HepG2 (cell line): Measurements from ENCODE around the gene NTN4. TPM values are rescaled to one million over a fixed set of nuclear protein-coding genes. Genes with fewer than 3 reads are reported as not detected.

ENCODE experiments used
- ATAC-seq: fragments of 200-7000 bp; cut with Tn5 transposase; 3 replicates; pipeline ENCODE4 v1.9.1; 2020; ENCODE audit warnings: mild to moderate bottlenecking, moderate library complexity
- BruUV-seq: library from RNA; stranded (reverse); fragments of 400-500 nt; replicated peaks from 2 replicates; lab custom pipeline; 2021; lab: Mats Ljungman, UMichigan
- CTCF ChIA-PET: fragments of 300-600 bp; formaldehyde crosslinking; extraction: SDS; loops from one replicate; lab custom pipeline; 2021; ENCODE audit warnings: low total read pairs, inconsistent platforms, low intra/inter-chr PET ratio; lab: Yijun Ruan, JAX
- POLR2A ChIA-PET: fragments of 350-600 bp; sonication (Branson Sonifier 250); formaldehyde crosslinking; loops from one replicate; lab custom pipeline; 2020; ENCODE audit warnings: antibody characterized with exemption, inconsistent platforms; lab: Yijun Ruan, JAX
- DNase-seq: peaks from one replicate; pipeline ENCODE4 v3.0.0-alpha.2; 2015; ENCODE audit warnings: low spot score
- FAIRE-seq: peaks from 3 replicates; lab custom pipeline; 2011; peaks lifted over from hg19 to GRCh38; lab: Jason Lieb, UNC
- H2AFZ ChIP-seq: one replicate; pipeline ENCODE4 v1.6.1; 2011; ENCODE audit warnings: low read length, inconsistent platforms
- H3K27ac ChIP-seq: fragments of 300-600 bp; 3 replicates; pipeline ENCODE4 v1.8.0; 2011; ENCODE audit warnings: mixed run types, mild to moderate bottlenecking, mixed read lengths, low read length, inconsistent platforms; ENCODE audit not compliant: insufficient read depth; ENCODE audit errors: extremely low read length
- H3K27me3 ChIP-seq, 2 experiments: fragments of 200-600 bp in 1 of 2; 2 replicates in 1 of 2; 3 replicates in 1 of 2; pipeline versions ENCODE4 v1.6.0 to v1.8.0; 2011; ENCODE audit warnings: low read length in 2 of 2, mild to moderate bottlenecking in 2 of 2, moderate library complexity in 2 of 2, inconsistent platforms in 1 of 2; ENCODE audit not compliant: insufficient read depth in 2 of 2, control insufficient read depth in 1 of 2
- H3K36me3 ChIP-seq, 2 experiments: fragments of 200-600 bp in 1 of 2; replicated peaks in 1 of 2; 2 replicates in 1 of 2; 3 replicates in 1 of 2; pipeline versions ENCODE4 v1.5.1 to v1.8.0; 2011; ENCODE audit warnings: low read length in 2 of 2, inconsistent platforms in 1 of 2; ENCODE audit not compliant: insufficient read depth in 2 of 2, control insufficient read depth in 1 of 2
- H3K4me1 ChIP-seq: 2 replicates; pipeline ENCODE4 v1.5.1; 2012; ENCODE audit warnings: low read length, inconsistent platforms; ENCODE audit not compliant: insufficient read depth
- H3K4me2 ChIP-seq: 2 replicates; pipeline ENCODE4 v1.6.0; 2011; ENCODE audit warnings: low read depth, low read length, inconsistent platforms
- H3K4me3 ChIP-seq, 3 experiments: fragments of 200-600 bp in 1 of 3; sonication (generic), shearing (Covaris generic) in 1 of 3; replicated peaks in 1 of 3; 2 replicates each; pipeline ENCODE4 v1.5.1; 2011 to 2016; ENCODE audit warnings: low read length in 3 of 3, inconsistent platforms in 2 of 3, low read depth in 2 of 3, mild to moderate bottlenecking in 2 of 3, control low read depth in 1 of 3, mixed read lengths in 1 of 3; ENCODE audit not compliant: insufficient read depth in 1 of 3
- H3K79me2 ChIP-seq: one replicate; pipeline ENCODE4 v1.6.1; 2011; ENCODE audit warnings: low read length, inconsistent platforms; ENCODE audit not compliant: insufficient read depth
- H3K9ac ChIP-seq: 2 replicates; pipeline ENCODE4 v1.6.0; 2011; ENCODE audit warnings: mild to moderate bottlenecking, low read depth, low read length, inconsistent platforms; ENCODE audit not compliant: insufficient read depth
- H3K9me3 ChIP-seq: 2 replicates; pipeline ENCODE4 v1.5.1; 2012; ENCODE audit warnings: mild to moderate bottlenecking, low read length
- H4K20me1 ChIP-seq: 2 replicates; pipeline ENCODE4 v1.6.0; 2011; ENCODE audit warnings: inconsistent platforms, mild to moderate bottlenecking, low read length, moderate library complexity; ENCODE audit not compliant: insufficient read depth
- RAD21 ChIP-seq: fragments of 450-650 bp; formaldehyde crosslinking; IDR thresholded peaks from 2 replicates; pipeline ENCODE4 v1.5.0; 2020; ENCODE audit warnings: mild to moderate bottlenecking
- SOX13 ChIP-seq, 3 experiments: fragments of 450-650 bp in 1 of 3; sonication (generic) in 1 of 3; formaldehyde crosslinking in 1 of 3; IDR thresholded peaks in 2 of 3; conservative IDR thresholded peaks in 1 of 3; 2 replicates each; pipeline versions ENCODE4 v1.5.0 to v1.6.1; 2016 to 2020; ENCODE audit warnings: antibody characterized with exemption in 1 of 3, mild to moderate bottlenecking in 1 of 3, missing compliant biosample characterization in 1 of 3, missing genetic modification reagents in 1 of 3, moderate library complexity in 1 of 3
- SRSF1 ChIP-seq: fragments of 200-400 bp; formaldehyde crosslinking; optimal IDR thresholded peaks from 2 replicates; pipeline ENCODE3; 2017; ENCODE audit warnings: mild to moderate bottlenecking, low read depth, low read length, moderate library complexity
- STAG1 ChIP-seq: sonication (generic); formaldehyde crosslinking; IDR thresholded peaks from 2 replicates; pipeline ENCODE4 v1.4.0; 2020; ENCODE audit warnings: missing genetic modification reagents
- XRCC5 ChIP-seq: fragments of 200-400 bp; formaldehyde crosslinking; optimal IDR thresholded peaks from 2 replicates; pipeline ENCODE3; 2017; ENCODE audit warnings: mild to moderate bottlenecking, low read length
- ZFP62 ChIP-seq: sonication (generic); formaldehyde crosslinking; IDR thresholded peaks from 2 replicates; pipeline ENCODE4 v1.4.0; 2020; ENCODE audit warnings: missing genetic modification reagents
- ZKSCAN8 ChIP-seq: IDR thresholded peaks from 2 replicates; pipeline ENCODE4 v1.6.1; 2016; ENCODE audit warnings: borderline replicate concordance, missing genetic modification reagents, missing compliant biosample characterization
- WGBS: methylation state at CpG from one replicate; pipeline ENCODE4 v1.1.6; 2017; ENCODE audit warnings: low lambda C conversion rate; 5-methylcytosine and 5-hydroxymethylcytosine counted together
- in situ Hi-C: cut with HindIII; loops from 2 replicates; pipeline ENCODE4 v1.10.0; 2017; ENCODE audit warnings: low pct_unique_long_range_greater_than_20kb; ENCODE audit not compliant: extremely low pct_ligation_motif_present
- intact Hi-C: fragments of 100-400 bp; cut with micrococcal nuclease; formaldehyde crosslinking; loops from one replicate; pipeline ENCODE4 v1.10.0; 2022; ENCODE audit not compliant: unreplicated experiment
- polyA plus RNA-seq, 8 experiments: library from polyadenylated mRNA; depleted of rRNA in 3 of 8; stranded (reverse) in 7 of 8; unstranded in 1 of 8; fragments of >200 nt; fragmentation: Illumina TruSeq in 4 of 8; extraction: Trizol in 4 of 8; gene quantifications; 2 replicates each; pipeline versions ENCODE4 v1.2.1 to v1.2.3, GENCODE V29; 2011 to 2016; ENCODE audit warnings: low read depth in 4 of 8, missing spikeins in 1 of 8, mixed read lengths in 1 of 8; ENCODE audit not compliant: insufficient read depth in 1 of 8
- total RNA-seq, 5 experiments: library from RNA; depleted of rRNA; stranded (reverse); fragments of >200 nt; fragmentation: Illumina TruSeq; extraction: Trizol; gene quantifications; 2 replicates each; pipeline ENCODE4 v1.2.3, GENCODE V29; 2016; ENCODE audit warnings: low read depth in 1 of 5
- TF ChIP-seq, protein P1 (sequence below): IDR thresholded peaks from 2 replicates; pipeline ENCODE4 v1.6.1; 2012; ENCODE audit warnings: low read depth, low read length, improper control_type of control experiment
- TF ChIP-seq, protein P2 (sequence below), 2 experiments: sonication (generic) in 1 of 2; formaldehyde crosslinking in 1 of 2; IDR thresholded peaks; 2 replicates each; pipeline versions ENCODE4 v1.4.0 to v1.6.1; 2018 to 2020; ENCODE audit warnings: missing genetic modification reagents in 2 of 2, borderline replicate concordance in 1 of 2, low read depth in 1 of 2, mild to moderate bottlenecking in 1 of 2, missing biosample characterization in 1 of 2
- TF ChIP-seq, protein P3 (sequence below): IDR thresholded peaks from 2 replicates; pipeline ENCODE4 v1.4.0; 2020; ENCODE audit warnings: mild to moderate bottlenecking, missing genetic modification reagents

Gene NTN4
- total and polyA plus RNA-seq, 2 of the 13 experiments (the other 11 are each of a cell fraction or from before 2014, with no cell fraction given): 7.8 to 11.5 TPM

DNA sequence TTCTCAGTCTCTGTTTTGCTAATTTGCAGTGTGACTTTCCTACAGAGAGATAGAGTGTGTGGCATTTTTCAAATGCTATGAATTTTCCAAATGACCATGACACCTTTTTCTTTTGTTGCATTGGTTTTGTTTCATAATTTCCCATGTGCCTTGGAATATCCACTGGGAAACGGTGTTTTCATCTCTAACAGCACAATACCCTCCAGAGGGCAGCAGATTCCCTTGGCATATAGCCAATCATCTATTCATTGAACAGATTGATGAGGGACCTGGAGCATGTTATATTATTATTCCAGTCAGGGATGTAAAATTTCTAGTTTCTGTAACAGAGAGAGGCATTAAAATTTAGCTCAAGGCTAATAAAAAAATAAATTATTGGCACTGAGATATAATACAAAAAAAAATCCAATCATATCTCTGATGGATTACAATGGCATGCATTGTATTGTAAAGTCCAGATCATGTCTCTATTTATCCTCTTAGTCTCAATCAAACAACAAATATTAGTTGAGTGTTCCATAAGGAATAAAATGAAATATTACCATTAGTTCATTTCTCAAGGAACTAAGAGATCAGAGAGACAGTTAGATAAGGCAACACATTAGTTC lies 29.6 kb upstream of the NTN4 start (continued):
- TF ChIP-seq XRCC5: no peak
- no peak for TF ChIP-seq ZFP62 (CRISPR knock-in tag)
- no peak for TF ChIP-seq SOX13 (IDR thresholded peaks at IDR 0.05)
- TF ChIP-seq SOX13 (CRISPR knock-in tag; conservative IDR thresholded peaks at IDR 0.05 in 1 of 2, IDR thresholded peaks at IDR 0.05 in 1 of 2): peak in 1 of 2 experiments; percentile 11; a peak in 1 of 4 replicates

DNA sequence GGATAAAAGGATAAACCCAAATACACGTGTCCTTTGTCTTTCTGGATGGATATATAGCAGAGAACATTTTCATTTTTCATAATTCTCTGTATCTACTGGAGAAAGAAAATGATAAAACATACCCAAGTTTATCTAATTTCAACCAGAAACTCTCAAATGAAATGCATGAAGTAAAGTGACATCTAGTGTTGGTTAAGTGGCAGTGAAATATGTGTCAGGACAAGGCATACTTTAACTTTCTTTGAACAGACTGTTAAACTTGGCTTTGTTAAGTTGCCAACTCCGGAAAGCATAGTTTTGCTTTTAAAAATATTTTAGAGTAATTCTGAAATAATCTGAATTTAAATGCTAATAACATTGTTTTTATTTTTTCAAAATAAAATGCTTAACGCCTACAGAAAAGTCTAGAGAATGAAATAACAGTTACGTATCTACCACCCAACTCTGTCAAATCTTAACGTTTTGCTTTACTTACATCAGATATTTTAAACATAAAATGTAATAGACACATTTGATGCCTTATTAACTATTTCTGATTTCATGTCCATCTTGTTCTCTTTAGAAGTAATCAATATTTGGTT lies 25.2 kb upstream of the NTN4 start:
- DNase-seq (peak; percentile 36), ATAC-seq (peak; percentile 48; the same call in 1 of the 3 replicates), FAIRE-seq (peak; percentile 81)
- Histone ChIP-seq H2AFZ (no peak overlapping the region), H3K4me3 (no peak overlapping the region), H3K9ac (no peak overlapping the region), H3K79me2 (no peaks in the 10 kb centered on the region), H3K9me3 (no peaks in the 10 kb centered on the region), H3K27me3 (no peaks in the 10 kb centered on the region), H3K36me3 (no peaks in the 10 kb centered on the region), H3K4me2 (no peak overlapping the region), H3K27ac (no peak overlapping the region), H3K4me1 (peaks cover 10% of the 10 kb centered on the region; the same call in 1 of the 2 replicates), H4K20me1 (no peaks in the 10 kb centered on the region)
- CTCF ChIA-PET: interaction anchor here (0.7 to 2.0 kb wide), 4 partner anchors 26 to 234 kb away, joined by 3 to 26 read pairs (median 10); partner anchors contain the start of gene NTN4
- 39% methylated on average over 5 of the region's 5 CpGs for WGBS
- no TSS peak for BruUV-seq
- intact Hi-C loops (loop anchor here (1.0 to 5.0 kb wide), 3 partner anchors 192 to 473 kb away; no protein-coding TSS in a partner anchor), in situ Hi-C loops (no loop called here)
- POLR2A ChIA-PET: no interaction called here
- TF ChIP-seq RAD21 (CRISPR knock-in tag): peak; percentile 75; the same call in 1 of the 2 replicates
- TF ChIP-seq STAG1 (CRISPR knock-in tag): peak; percentile 94
- TF ChIP-seq SRSF1: no peak
- TF ChIP-seq ZKSCAN8 (CRISPR knock-in tag): 0 out of 2 replicates have a peak, but pooled peaks have one; percentile 18
- TF ChIP-seq, protein P1, sequence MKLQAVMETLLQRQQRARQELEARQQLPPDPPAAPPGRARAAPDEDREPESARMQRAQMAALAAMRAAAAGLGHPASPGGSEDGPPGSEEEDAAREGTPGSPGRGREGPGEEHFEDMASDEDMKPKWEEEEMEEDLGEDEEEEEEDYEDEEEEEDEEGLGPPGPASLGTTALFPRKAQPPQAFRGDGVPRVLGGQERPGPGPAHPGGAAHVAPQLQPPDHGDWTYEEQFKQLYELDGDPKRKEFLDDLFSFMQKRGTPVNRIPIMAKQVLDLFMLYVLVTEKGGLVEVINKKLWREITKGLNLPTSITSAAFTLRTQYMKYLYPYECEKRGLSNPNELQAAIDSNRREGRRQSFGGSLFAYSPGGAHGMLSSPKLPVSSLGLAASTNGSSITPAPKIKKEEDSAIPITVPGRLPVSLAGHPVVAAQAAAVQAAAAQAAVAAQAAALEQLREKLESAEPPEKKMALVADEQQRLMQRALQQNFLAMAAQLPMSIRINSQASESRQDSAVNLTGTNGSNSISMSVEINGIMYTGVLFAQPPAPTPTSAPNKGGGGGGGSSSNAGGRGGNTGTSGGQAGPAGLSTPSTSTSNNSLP: 0 out of 2 replicates have a peak, but pooled peaks have one; percentile 29
- TF ChIP-seq, protein P2, sequence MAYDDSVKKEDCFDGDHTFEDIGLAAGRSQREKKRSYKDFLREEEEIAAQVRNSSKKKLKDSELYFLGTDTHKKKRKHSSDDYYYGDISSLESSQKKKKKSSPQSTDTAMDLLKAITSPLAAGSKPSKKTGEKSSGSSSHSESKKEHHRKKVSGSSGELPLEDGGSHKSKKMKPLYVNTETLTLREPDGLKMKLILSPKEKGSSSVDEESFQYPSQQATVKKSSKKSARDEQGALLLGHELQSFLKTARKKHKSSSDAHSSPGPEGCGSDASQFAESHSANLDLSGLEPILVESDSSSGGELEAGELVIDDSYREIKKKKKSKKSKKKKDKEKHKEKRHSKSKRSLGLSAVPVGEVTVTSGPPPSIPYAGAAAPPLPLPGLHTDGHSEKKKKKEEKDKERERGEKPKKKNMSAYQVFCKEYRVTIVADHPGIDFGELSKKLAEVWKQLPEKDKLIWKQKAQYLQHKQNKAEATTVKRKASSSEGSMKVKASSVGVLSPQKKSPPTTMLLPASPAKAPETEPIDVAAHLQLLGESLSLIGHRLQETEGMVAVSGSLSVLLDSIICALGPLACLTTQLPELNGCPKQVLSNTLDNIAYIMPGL (CRISPR knock-in tag; IDR thresholded peaks at IDR 0.05; ENCODE audit: borderline replicate concordance in 1 of 2, low read depth in 1 of 2): peak in 1 of 2 experiments; percentile 22; a peak in 1 of 4 replicates
- TF ChIP-seq, protein P3, sequence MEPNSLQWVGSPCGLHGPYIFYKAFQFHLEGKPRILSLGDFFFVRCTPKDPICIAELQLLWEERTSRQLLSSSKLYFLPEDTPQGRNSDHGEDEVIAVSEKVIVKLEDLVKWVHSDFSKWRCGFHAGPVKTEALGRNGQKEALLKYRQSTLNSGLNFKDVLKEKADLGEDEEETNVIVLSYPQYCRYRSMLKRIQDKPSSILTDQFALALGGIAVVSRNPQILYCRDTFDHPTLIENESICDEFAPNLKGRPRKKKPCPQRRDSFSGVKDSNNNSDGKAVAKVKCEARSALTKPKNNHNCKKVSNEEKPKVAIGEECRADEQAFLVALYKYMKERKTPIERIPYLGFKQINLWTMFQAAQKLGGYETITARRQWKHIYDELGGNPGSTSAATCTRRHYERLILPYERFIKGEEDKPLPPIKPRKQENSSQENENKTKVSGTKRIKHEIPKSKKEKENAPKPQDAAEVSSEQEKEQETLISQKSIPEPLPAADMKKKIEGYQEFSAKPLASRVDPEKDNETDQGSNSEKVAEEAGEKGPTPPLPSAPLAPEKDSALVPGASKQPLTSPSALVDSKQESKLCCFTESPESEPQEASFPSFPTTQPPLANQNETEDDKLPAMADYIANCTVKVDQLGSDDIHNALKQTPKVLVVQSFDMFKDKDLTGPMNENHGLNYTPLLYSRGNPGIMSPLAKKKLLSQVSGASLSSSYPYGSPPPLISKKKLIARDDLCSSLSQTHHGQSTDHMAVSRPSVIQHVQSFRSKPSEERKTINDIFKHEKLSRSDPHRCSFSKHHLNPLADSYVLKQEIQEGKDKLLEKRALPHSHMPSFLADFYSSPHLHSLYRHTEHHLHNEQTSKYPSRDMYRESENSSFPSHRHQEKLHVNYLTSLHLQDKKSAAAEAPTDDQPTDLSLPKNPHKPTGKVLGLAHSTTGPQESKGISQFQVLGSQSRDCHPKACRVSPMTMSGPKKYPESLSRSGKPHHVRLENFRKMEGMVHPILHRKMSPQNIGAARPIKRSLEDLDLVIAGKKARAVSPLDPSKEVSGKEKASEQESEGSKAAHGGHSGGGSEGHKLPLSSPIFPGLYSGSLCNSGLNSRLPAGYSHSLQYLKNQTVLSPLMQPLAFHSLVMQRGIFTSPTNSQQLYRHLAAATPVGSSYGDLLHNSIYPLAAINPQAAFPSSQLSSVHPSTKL: peak; percentile 23; the same call in 1 of the 2 replicates
